HG03135 (cell line): ENCODE results near the gene MBL2.

Source experiments
- ATAC-seq: cut with Tn5 transposase; IDR thresholded peaks from one replicate; pipeline ENCODE4 v1.9.1; 2021; ENCODE audit warnings: mild to moderate bottlenecking, moderate library complexity; ENCODE audit not compliant: unreplicated experiment

MBL2 gene

DNA sequence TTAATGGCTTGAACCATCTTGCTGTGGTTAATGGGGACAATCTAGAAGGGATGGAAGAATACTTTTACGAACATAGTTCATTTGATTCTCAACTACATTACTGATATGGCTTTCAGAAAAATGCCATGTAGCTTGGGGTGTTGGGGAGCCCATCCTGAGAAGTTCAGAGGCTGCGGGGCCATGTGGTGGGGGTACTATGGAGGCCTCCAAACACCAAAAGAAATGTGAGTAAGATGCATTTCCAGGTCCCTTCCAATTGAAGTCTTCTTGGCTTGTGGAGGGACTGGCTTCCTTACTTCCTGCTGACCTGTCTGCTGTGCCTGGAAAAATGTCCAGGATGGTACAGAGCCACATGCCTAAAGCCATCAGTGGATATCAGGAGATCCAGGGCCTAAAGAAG, 1.6 kb upstream of the MBL2 start:
- ATAC-seq, result no peak

- no peak for ATAC-seq
These were observed 794 bp downstream of the MBL2 start for GRCh38 chr10:52771534-52772445.

- ATAC-seq, result no peak
These were observed 1.7 kb downstream of the MBL2 start for GRCh38 chr10:52770904-52771303.

GRCh38 chr10:52769966-52770365, 2.6 kb downstream of the MBL2 start:
- no peak for ATAC-seq

DNA sequence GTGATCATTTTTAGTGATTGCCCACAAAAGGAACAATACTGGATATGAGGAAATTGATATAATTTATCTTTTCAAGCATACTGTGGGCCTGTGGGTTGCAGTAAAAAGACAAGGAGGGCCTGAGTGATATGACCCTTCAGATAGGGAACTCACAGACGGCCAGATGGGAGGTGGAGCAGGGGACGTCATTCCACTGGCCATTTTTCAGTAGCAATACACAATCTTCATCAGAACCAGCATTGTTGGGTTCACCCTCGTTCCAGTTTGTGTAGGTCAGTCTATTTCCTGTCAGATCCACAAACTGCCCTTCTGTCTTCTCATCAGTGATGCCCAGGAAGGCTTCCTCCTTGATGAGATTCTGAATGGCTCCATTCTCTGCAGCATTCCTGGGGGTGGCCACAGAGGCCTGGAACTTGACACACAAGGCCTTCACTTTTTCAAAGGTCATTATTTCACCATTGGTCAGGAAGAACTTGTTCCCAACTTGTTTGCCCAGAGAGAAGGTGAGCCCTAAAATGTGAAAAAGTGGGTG, 4.5 kb downstream of the MBL2 start:
- no peak for ATAC-seq

- ATAC-seq, result no peak
These were observed 10.5 kb downstream of the MBL2 start for GRCh38 chr10:52762088-52762487.

DNA sequence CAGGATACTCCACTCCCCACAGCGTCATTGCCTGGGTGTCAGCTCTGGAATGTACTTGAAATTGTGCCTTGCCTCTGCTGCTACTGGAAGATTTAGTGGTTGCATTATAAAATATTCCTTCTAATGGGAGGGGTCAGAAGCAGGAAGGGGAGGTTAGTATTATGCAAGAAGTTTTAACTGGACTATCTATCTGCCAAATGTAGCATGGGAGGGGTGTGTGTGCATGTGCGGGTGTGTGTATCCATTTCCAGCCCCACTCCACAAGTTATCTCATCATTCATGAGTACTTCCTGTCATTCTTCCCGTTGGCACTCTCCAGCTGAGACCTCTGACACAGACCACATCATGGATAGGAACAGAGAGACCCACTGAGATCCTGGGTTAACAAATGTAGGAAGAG, 13.4 kb downstream of the MBL2 start:
- no peak for ATAC-seq

GRCh38 chr10:52758406-52758805, 14.2 kb downstream of the MBL2 start:
- no peak for ATAC-seq

GRCh38 chr10:52757773-52758172, 14.8 kb downstream of the MBL2 start:
- no peak for ATAC-seq

GRCh38 chr10:52756966-52757365, 15.6 kb downstream of the MBL2 start:
- ATAC-seq, result no peak

GRCh38 chr10:52756295-52756694, 16.3 kb downstream of the MBL2 start:
- no peak for ATAC-seq

DNA sequence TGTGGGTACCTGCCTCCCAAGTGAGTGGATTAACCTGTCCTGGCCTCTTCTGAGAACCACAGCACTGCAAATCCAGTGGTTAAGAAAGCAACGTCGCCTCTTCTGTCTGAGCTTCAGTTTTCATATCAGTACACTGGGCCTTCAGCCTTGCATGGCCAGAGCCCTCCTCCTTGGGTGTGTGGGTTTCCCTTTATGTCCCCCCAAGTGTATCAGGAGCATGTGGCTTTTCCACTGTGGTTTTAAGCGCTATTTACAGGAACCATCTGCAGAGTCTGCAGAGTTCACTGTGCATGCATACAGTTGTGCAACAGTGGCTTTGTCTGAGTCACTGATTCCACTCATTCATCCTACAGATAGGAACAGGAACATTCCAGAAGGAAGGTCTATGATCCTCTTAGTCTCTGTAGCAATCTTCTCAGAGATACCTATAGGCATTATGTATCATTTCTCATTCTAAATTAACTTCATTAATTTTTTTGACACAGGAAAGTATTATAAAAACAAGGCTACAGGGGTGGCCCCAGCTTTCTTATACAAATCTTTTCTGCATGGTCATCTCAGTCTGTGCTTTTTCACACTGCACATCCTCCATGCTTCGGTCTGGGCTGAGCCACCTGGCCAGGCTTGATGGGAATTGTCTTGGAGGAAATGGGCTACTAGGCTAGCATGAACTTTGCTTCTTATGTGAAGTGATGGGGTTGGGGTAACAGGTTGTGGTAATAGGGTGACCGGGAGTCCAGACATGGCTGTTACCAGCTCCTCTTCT, 17.1 kb downstream of the MBL2 start:
- ATAC-seq, result no peak

- ATAC-seq, result no peak
These were observed 19.7 kb downstream of the MBL2 start for GRCh38 chr10:52752801-52753445.

- ATAC-seq, result no peak
These were observed 20.3 kb downstream of the MBL2 start for GRCh38 chr10:52752261-52752660.

GRCh38 chr10:52751337-52751736, 21.2 kb downstream of the MBL2 start:
- ATAC-seq, result no peak

- ATAC-seq, result no peak
These were observed 22.0 kb downstream of the MBL2 start for GRCh38 chr10:52750629-52751028.

GRCh38 chr10:52747694-52748093, 24.9 kb downstream of the MBL2 start:
- ATAC-seq, result no peak

DNA sequence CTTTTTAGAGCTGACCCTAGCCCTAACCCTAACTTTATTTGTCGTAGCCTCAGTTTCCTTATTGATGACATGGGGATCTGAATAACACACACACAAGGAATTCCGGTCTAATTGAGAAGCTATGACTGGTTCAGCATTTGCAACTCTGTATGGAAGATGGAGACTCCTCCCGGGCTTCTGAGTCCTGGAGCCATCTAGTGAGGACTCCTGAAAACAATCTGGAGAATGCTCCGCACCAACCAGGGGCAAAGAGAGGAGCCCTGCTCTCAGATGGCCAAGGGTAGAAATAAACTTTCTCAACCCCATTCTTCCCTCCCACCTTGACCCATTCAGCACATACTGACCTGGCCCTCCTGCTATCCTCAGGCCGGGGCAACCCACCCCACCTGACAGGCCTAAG, 26.4 kb downstream of the MBL2 start:
- no peak for ATAC-seq

- no peak for ATAC-seq
These were observed 28.4 kb downstream of the MBL2 start for GRCh38 chr10:52744057-52744805.

- no peak for ATAC-seq
These were observed 29.9 kb downstream of the MBL2 start for GRCh38 chr10:52742731-52743130.

GRCh38 chr10:52741851-52742250, 30.7 kb downstream of the MBL2 start:
- no peak for ATAC-seq
